ENCODE results near the gene COPS3. TPM values are rescaled to one million over a fixed set of nuclear protein-coding genes. Genes with fewer than 3 reads are reported as not detected.

The COPS3 gene
- total RNA-seq, 1 experiment from 2014 or later: 157 TPM

- TF ChIP-seq CTCF (conservative IDR thresholded peaks at IDR 0.05; ENCODE audit: low read depth, low read length) (no peak), EZH2 (IDR thresholded peaks at IDR 0.05; ENCODE audit: borderline replicate concordance, low read depth, low read length, poor library complexity, severe bottlenecking) (no peak)
- intact Hi-C loops (cut with micrococcal nuclease; ENCODE audit: unreplicated experiment): no loop called here
- POLR2A ChIA-PET (ENCODE audit: low non-redundant PET): no interaction called here
- peaks cover 70% of the 10 kb centered on the region for H3K36me3 ChIP-seq (ENCODE audit: insufficient read depth, low read length, poor library complexity, severe bottlenecking)
- no peak overlapping the region for H3K27ac ChIP-seq (ENCODE audit: low read depth, low read length, poor library complexity, severe bottlenecking)
- no peaks in the 10 kb centered on the region for H3K9me3 ChIP-seq (ENCODE audit: low read depth, low read length, poor library complexity, severe bottlenecking)
- CTCF ChIA-PET: no interaction called here
- H3K4me1 ChIP-seq (ENCODE audit: insufficient read depth, low read length, poor library complexity, severe bottlenecking): peaks cover 14% of the 10 kb centered on the region
- H3K4me3 ChIP-seq (ENCODE audit: low read depth, low read length, poor library complexity, severe bottlenecking): no peak overlapping the region
- DNase-seq (ENCODE audit: low spot score): no peak
- BruUV-seq (replicated peaks): no TSS peak
- no peaks in the 10 kb centered on the region for H3K27me3 ChIP-seq (replicated peaks; ENCODE audit: insufficient read depth, low read depth, low read length, poor library complexity)
These were observed 54.4 kb downstream of the COPS3 start for GRCh38 chr17:17226451-17227265.

- H3K36me3 ChIP-seq (ENCODE audit: insufficient read depth, low read length, poor library complexity, severe bottlenecking): peaks cover 71% of the 10 kb centered on the region
- H3K4me1 ChIP-seq (ENCODE audit: insufficient read depth, low read length, poor library complexity, severe bottlenecking): peaks cover 14% of the 10 kb centered on the region
- no TSS peak for BruUV-seq (replicated peaks)
- TF ChIP-seq EZH2 (IDR thresholded peaks at IDR 0.05; ENCODE audit: borderline replicate concordance, low read depth, low read length, poor library complexity, severe bottlenecking) (no peak), CTCF (conservative IDR thresholded peaks at IDR 0.05; ENCODE audit: low read depth, low read length) (no peak)
- H3K4me3 ChIP-seq (ENCODE audit: low read depth, low read length, poor library complexity, severe bottlenecking): no peak overlapping the region
- no peak for DNase-seq (ENCODE audit: low spot score)
- CTCF ChIA-PET: no interaction called here
- H3K9me3 ChIP-seq (ENCODE audit: low read depth, low read length, poor library complexity, severe bottlenecking): no peaks in the 10 kb centered on the region
- intact Hi-C loops (cut with micrococcal nuclease; ENCODE audit: unreplicated experiment): no loop called here
- POLR2A ChIA-PET (ENCODE audit: low non-redundant PET): no interaction called here
- no peak overlapping the region for H3K27ac ChIP-seq (ENCODE audit: low read depth, low read length, poor library complexity, severe bottlenecking)
- no peaks in the 10 kb centered on the region for H3K27me3 ChIP-seq (replicated peaks; ENCODE audit: insufficient read depth, low read depth, low read length, poor library complexity)
These were observed 55.1 kb downstream of the COPS3 start for GRCh38 chr17:17225901-17226300.

DNA sequence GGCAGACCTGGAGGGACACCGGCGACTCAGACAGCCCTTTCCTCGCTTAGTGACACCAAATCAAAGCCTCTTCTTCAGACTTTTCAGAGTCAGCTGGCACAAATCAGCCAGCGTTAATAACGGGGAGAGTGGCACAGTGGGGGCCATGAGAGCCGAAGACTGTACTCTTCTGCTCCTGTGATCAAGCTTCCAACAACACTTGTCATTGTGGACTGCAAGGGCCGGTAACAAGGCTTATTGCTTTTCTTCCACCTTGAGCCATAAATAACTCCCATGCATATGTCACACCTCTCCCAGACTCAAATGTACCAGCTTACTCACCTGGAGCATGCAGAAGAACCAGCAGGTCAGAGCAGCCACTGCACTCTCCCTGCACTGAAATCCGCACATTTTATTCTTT lies 56.9 kb downstream of the COPS3 start:
- Histone ChIP-seq H3K4me3 (ENCODE audit: low read depth, low read length, poor library complexity, severe bottlenecking) (no peak overlapping the region), H3K4me1 (ENCODE audit: insufficient read depth, low read length, poor library complexity, severe bottlenecking) (peaks cover 14% of the 10 kb centered on the region), H3K9me3 (ENCODE audit: low read depth, low read length, poor library complexity, severe bottlenecking) (no peaks in the 10 kb centered on the region), H3K27me3 (replicated peaks; ENCODE audit: insufficient read depth, low read depth, low read length, poor library complexity) (no peaks in the 10 kb centered on the region), H3K36me3 (ENCODE audit: insufficient read depth, low read length, poor library complexity, severe bottlenecking) (peaks cover 71% of the 10 kb centered on the region), H3K27ac (ENCODE audit: low read depth, low read length, poor library complexity, severe bottlenecking) (no peak overlapping the region)
- CTCF ChIA-PET: no interaction called here
- no TSS peak for BruUV-seq (replicated peaks)
- TF ChIP-seq EZH2 (IDR thresholded peaks at IDR 0.05; ENCODE audit: borderline replicate concordance, low read depth, low read length, poor library complexity, severe bottlenecking) (no peak), CTCF (conservative IDR thresholded peaks at IDR 0.05; ENCODE audit: low read depth, low read length) (no peak)
- POLR2A ChIA-PET (ENCODE audit: low non-redundant PET): no interaction called here
- no peak for DNase-seq (ENCODE audit: low spot score)
- intact Hi-C loops (cut with micrococcal nuclease; ENCODE audit: unreplicated experiment): no loop called here
